Cardiac fibroblast (primary cell): ENCODE data around the gene OSR1.

Source experiments
- DNase-seq, 2 donors: peaks; one replicate each; pipeline versions ENCODE4 v3.0.0 to v3.0.0-alpha.2; 2010; ENCODE audit warnings: low read depth in 2 of 2
- H3K4me3 ChIP-seq, 2 donors: replicated peaks in 1 of 2; 1 replicate in 1 of 2; 2 replicates in 1 of 2; pipeline ENCODE4 v1.5.1; 2011; ENCODE audit warnings: low read depth in 2 of 2, low read length in 2 of 2, mild to moderate bottlenecking in 2 of 2, moderate library complexity in 1 of 2
- TF ChIP-seq, protein P1 (sequence below): IDR thresholded peaks from one replicate; pipeline ENCODE4 v1.5.1; 2011; ENCODE audit warnings: low read depth, mild to moderate bottlenecking, low read length, inconsistent platforms

Gene OSR1

DNA sequence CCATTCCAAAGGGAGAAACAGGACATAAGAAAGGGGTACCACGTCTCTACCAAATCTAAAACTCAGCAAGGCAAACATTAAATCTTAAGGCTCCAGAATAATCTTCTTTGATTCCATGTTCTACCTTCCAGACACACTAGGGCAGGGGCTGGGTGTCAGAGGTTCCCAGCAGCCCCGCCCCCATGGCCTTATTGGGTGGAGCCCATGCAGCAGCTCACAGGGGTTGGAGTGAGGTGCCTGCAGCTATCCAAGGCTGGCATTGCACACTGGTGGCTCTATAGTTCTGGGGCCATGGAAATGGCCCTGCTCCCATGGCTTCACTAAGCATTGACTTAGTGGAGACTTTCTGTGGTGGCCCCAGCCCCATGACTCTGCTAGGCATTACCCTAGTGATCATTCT is 14.9 kb upstream of the OSR1 start:
- TF ChIP-seq, protein P1, sequence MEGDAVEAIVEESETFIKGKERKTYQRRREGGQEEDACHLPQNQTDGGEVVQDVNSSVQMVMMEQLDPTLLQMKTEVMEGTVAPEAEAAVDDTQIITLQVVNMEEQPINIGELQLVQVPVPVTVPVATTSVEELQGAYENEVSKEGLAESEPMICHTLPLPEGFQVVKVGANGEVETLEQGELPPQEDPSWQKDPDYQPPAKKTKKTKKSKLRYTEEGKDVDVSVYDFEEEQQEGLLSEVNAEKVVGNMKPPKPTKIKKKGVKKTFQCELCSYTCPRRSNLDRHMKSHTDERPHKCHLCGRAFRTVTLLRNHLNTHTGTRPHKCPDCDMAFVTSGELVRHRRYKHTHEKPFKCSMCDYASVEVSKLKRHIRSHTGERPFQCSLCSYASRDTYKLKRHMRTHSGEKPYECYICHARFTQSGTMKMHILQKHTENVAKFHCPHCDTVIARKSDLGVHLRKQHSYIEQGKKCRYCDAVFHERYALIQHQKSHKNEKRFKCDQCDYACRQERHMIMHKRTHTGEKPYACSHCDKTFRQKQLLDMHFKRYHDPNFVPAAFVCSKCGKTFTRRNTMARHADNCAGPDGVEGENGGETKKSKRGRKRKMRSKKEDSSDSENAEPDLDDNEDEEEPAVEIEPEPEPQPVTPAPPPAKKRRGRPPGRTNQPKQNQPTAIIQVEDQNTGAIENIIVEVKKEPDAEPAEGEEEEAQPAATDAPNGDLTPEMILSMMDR: no peak
- DNase-seq: no peak
- no peak overlapping the region for H3K4me3 ChIP-seq

DNA sequence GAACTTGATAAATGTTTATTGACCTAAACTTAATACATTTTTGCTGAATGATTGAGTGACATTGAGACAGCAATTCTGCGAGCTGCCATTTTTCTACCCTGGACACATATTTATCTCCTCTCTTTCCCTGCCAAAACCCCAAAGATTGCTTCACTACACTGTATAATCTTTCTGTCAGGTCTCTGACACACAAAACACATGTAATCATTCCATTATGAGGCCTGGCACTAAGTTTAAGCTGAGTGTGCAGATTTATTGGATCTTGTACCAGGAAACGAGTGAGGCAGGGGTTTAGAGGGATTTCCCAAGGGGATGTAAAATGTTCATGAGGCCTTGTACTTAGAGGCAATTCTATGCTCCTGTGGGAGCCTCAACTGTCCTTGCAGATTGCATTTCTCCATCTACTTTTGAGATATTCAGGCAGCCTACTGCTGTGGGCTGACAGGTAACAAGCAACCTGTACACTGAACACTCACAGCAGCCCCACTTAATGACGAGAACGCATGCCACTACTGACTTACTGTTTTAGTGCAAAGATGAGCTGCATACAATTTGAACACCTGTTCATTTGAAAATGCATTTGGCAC is 13.7 kb upstream of the OSR1 start:
- H3K4me3 ChIP-seq: no peak overlapping the region
- TF ChIP-seq, protein P1: no peak
- DNase-seq: peak in 1 of 2 donors; percentile 42

DNA sequence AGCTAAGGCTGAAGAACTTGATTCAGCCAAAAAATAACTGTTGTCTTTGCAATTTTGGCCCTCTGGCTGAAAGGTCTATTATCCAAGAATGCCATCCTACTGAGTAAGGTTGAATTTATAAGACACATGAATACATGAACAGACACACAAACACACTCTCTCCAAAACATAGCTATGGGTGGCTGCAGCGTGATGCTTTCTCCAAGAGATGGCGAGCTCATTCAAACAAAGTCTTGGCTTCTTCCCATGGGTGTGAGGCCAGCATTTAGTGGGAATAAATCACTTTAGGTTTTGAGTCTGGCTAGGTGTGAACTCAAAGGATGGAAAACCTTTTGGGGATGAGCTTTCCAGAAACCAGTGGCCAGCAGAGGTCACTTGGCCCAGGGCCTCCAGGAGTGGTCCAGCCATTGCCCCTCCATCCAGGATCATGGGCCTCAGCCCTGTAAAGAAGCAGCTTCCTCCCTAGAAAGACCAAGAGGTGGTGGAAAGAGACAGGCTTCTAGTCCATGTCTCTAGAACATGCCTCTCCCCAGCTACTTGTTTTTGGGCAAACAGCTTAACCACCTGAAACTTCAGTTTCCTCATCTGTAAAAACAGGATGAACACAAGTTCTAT is 11.0 kb upstream of the OSR1 start:
- TF ChIP-seq, protein P1: peak; percentile 74
- H3K4me3 ChIP-seq: no peak overlapping the region
- peak; percentile 70 to 77 for DNase-seq

DNA sequence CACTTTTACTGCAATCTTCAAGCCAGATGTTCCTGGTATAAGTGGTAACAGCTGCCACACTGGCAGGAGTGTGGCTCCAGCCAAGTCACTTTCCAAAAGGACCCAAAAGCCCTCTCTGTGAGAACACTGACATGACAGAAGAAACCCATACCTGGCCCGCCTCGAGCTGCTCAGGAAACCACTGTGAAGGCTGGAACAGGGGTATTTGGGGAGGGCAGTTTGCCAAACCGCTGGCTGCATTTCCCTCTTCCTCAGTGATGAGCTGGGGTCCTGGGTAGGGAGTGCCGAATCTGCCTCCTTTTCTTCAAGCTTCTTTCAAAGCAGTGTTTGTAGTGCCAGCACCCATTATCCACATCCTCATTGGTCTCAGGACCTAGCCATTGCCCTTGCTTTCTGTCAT is 10.3 kb upstream of the OSR1 start:
- no peak for DNase-seq
- TF ChIP-seq, protein P1: no peak

DNA sequence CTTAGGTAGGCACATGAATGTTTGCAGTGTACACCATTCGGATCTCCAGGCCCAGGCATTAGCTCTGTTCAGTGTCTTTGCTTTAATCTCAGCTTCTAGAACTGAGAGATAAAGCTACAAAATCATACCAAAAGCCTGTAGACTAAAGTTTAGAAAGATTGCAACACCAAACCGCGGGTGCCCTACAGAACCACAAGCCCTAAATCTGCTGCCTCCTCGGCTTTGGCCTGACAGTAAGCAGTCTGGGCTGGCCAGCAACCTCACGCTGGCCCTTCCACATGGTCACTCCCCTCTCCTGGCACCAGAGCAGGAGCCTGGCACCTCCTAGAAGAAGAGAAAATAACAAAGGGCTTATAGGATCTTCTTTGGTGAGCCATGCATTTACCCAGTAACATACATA is 8.9 kb upstream of the OSR1 start:
- peak in 1 of 2 donors; percentile 60 for DNase-seq
- H3K4me3 ChIP-seq: no peak overlapping the region
- TF ChIP-seq, protein P1: no peak

More for the DNA sequence above, 10.3 kb upstream of the OSR1 start:
- no peak overlapping the region for H3K4me3 ChIP-seq

DNA sequence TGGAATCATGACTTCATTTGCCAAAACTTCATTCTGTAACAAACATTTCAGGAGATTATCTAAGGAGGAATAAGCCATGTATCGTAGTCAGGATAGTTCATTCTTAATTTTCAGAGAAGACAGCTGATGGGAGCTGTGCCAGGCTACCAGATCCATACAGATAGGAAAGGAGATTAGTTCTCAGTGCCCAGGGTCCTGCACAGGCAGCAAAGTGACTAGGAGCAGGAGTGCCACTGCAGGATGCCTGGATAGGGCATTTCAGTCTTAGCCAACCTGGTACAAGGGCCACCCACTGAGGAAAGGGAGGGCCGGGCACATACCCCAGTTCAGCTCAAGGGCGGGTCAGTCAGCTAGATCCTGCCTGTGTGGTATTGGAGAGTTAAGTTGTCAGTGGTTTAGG is 6.7 kb upstream of the OSR1 start:
- TF ChIP-seq, protein P1: no peak
- DNase-seq: no peak

DNA sequence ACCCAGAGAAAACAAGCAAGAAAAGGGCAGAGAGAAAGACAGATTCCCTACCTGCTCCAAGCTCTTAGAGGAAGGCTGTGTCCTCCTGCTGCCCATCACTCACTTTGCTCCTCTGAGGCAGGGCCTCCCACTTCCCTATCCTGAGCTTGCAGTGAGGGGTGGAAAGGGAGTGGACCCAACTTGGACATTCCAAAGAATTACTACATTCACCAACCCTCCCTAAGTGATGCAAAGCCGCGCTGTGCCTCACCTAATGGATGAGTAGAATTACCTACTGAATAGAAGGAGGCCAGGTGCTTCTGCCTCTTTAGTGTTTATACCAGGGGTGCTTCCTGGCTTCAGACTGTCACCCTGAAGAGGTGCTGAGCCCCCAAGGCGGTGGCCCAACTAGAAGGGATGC is 5.6 kb upstream of the OSR1 start:
- DNase-seq: no peak
- TF ChIP-seq, protein P1: no peak
- H3K4me3 ChIP-seq: no peak overlapping the region

More for the DNA sequence above, 6.7 kb upstream of the OSR1 start:
- no peak overlapping the region for H3K4me3 ChIP-seq
